ENCODE data around the gene LEAP2.

The LEAP2 gene

GRCh38 chr5:132872788-132873118 is 715 bp upstream of the LEAP2 start:
- H3K4me3 ChIP-seq (ENCODE audit: insufficient read depth, low read length, poor library complexity, severe bottlenecking), result no peak overlapping the region
- no peaks in the 10 kb centered on the region for H3K9me2 ChIP-seq (replicated peaks; ENCODE audit: insufficient read depth, low read length)
- TF ChIP-seq CTCF (IDR thresholded peaks at IDR 0.05; ENCODE audit: insufficient read depth, low read length, poor library complexity, severe bottlenecking) (no peak), EZH2phosphoT487 (conservative IDR thresholded peaks at IDR 0.05; ENCODE audit: low read length) (no peak)
- no peak overlapping the region for H3K4me2 ChIP-seq (ENCODE audit: low read depth, low read length, poor library complexity, severe bottlenecking)
- no peaks in the 10 kb centered on the region for H4K20me1 ChIP-seq (ENCODE audit: low read depth, low read length)
- H3K9me3 ChIP-seq (ENCODE audit: insufficient read depth, low read length), result no peaks in the 10 kb centered on the region
- no peak overlapping the region for H2AFZ ChIP-seq (ENCODE audit: low read depth, low read length, severe bottlenecking)
- 0 out of 2 replicates have a peak, but pooled peaks cover 6% of the 10 kb centered on the region for H3F3A ChIP-seq (ENCODE audit: insufficient read depth)
- H3K27ac ChIP-seq (ENCODE audit: low read depth, low read length), result no peak overlapping the region
- no peak overlapping the region for H3K9ac ChIP-seq (ENCODE audit: low read length)
- H3K36me3 ChIP-seq (ENCODE audit: low read length), result 0 out of 2 replicates have a peak, but pooled peaks cover 6% of the 10 kb centered on the region
- peaks cover under 1% of the 10 kb centered on the region; the same call in 1 of the 2 replicates for H3K79me2 ChIP-seq (ENCODE audit: insufficient read depth, low read length)
- H3K27me3 ChIP-seq (ENCODE audit: low read length), result no peaks in the 10 kb centered on the region

DNA sequence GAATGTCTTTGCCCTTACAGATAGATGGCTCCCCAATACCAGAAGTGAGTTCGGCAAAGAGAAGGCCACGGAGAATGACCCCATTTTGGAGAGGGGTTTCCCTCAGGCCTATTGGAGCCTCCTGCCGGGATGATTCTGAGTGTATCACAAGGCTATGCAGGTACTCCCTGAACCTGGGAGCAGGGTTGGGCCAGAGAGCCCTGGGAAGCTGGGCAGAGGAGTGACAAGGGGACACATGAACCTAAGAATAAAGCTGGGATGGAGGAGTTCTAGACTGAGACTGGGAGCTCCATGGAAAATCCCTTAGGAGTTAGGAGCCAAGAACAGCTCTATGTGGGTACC is 433 bp downstream of the LEAP2 start:
- Histone ChIP-seq H3F3A (ENCODE audit: insufficient read depth) (0 out of 2 replicates have a peak, but pooled peaks cover 6% of the 10 kb centered on the region), H3K9ac (ENCODE audit: low read length) (no peak overlapping the region), H3K4me3 (ENCODE audit: insufficient read depth, low read length, poor library complexity, severe bottlenecking) (no peak overlapping the region), H3K27ac (ENCODE audit: low read depth, low read length) (no peak overlapping the region), H3K4me2 (ENCODE audit: low read depth, low read length, poor library complexity, severe bottlenecking) (no peak overlapping the region), H3K36me3 (ENCODE audit: low read length) (peaks cover 11% of the 10 kb centered on the region; the same call in 1 of the 2 replicates), H3K9me3 (ENCODE audit: insufficient read depth, low read length) (no peaks in the 10 kb centered on the region), H4K20me1 (ENCODE audit: low read depth, low read length) (no peaks in the 10 kb centered on the region), H3K9me2 (replicated peaks; ENCODE audit: insufficient read depth, low read length) (no peaks in the 10 kb centered on the region), H3K79me2 (ENCODE audit: insufficient read depth, low read length) (no peaks in the 10 kb centered on the region), H3K27me3 (ENCODE audit: low read length) (no peaks in the 10 kb centered on the region), H2AFZ (ENCODE audit: low read depth, low read length, severe bottlenecking) (no peak overlapping the region)
- TF ChIP-seq CTCF (IDR thresholded peaks at IDR 0.05; ENCODE audit: insufficient read depth, low read length, poor library complexity, severe bottlenecking), result no peak
- TF ChIP-seq EZH2phosphoT487 (conservative IDR thresholded peaks at IDR 0.05; ENCODE audit: low read length), result no peak

- Histone ChIP-seq H2AFZ (ENCODE audit: low read depth, low read length, severe bottlenecking) (no peak overlapping the region), H3K27me3 (ENCODE audit: low read length) (no peaks in the 10 kb centered on the region), H3K36me3 (ENCODE audit: low read length) (peaks cover 26% of the 10 kb centered on the region), H3K27ac (ENCODE audit: low read depth, low read length) (no peak overlapping the region), H3K9me3 (ENCODE audit: insufficient read depth, low read length) (no peaks in the 10 kb centered on the region), H3K9me2 (replicated peaks; ENCODE audit: insufficient read depth, low read length) (no peaks in the 10 kb centered on the region), H3K4me3 (ENCODE audit: insufficient read depth, low read length, poor library complexity, severe bottlenecking) (no peak overlapping the region), H3K9ac (ENCODE audit: low read length) (no peak overlapping the region), H3K4me2 (ENCODE audit: low read depth, low read length, poor library complexity, severe bottlenecking) (no peak overlapping the region), H4K20me1 (ENCODE audit: low read depth, low read length) (no peaks in the 10 kb centered on the region), H3F3A (ENCODE audit: insufficient read depth) (0 out of 2 replicates have a peak, but pooled peaks cover under 1% of the 10 kb centered on the region), H3K79me2 (ENCODE audit: insufficient read depth, low read length) (no peaks in the 10 kb centered on the region)
- TF ChIP-seq CTCF (IDR thresholded peaks at IDR 0.05; ENCODE audit: insufficient read depth, low read length, poor library complexity, severe bottlenecking), result no peak
- no peak for TF ChIP-seq EZH2phosphoT487 (conservative IDR thresholded peaks at IDR 0.05; ENCODE audit: low read length)
Measured at GRCh38 chr5:132876020-132876759, 2.7 kb downstream of the LEAP2 start.

Data from SU-DHL-6 (cell line).